ENCODE data around the gene NEURL1. TPM values are rescaled to one million over a fixed set of nuclear protein-coding genes. Genes with fewer than 3 reads are reported as not detected.

The NEURL1 gene
- total RNA-seq, 1 donor, result 0.27 TPM

- DNase-seq (ENCODE audit: low read depth), result no peak
- TF ChIP-seq CTCF (IDR thresholded peaks at IDR 0.05; ENCODE audit: insufficient read depth, low read length), result no peak
Measured at GRCh38 chr10:103589074-103589630, 95.6 kb downstream of the NEURL1 start.

GRCh38 chr10:103590060-103590459 is 96.6 kb downstream of the NEURL1 start:
- no peak for TF ChIP-seq CTCF (IDR thresholded peaks at IDR 0.05; ENCODE audit: insufficient read depth, low read length)
- DNase-seq (ENCODE audit: low read depth), result no peak
- no peak overlapping the region for H3K4me3 ChIP-seq (ENCODE audit: low read depth, low read length)

More at GRCh38 chr10:103589074-103589630, 95.6 kb downstream of the NEURL1 start:
- H3K4me3 ChIP-seq (ENCODE audit: low read depth, low read length), result no peak overlapping the region

DNA sequence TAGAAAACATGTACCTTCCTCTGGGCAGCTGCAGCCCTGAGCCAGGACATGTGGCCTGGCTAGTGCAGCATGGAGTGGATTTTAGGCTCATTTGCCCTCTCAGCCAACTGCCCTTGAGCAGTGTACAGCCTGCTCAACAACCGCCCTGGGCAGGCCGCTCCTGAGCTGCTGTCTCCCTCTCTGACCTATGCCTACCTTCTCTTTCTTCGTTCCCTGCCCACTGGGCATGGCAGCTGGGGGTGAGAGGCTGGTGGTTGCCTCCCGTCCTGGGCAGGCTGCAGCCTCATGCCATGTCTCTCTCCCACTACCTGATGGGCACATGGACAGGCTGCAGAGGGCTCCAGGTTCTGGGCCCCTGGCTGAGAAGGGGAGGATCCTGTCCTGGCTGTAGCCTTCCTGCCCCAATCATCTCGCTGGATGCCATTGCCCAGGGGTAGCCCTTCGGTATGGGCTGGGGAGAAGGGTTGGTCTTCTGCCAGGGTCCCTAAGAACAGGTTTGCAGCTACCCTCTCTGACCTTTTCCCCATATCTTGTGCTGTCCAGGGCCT is 97.3 kb downstream of the NEURL1 start:
- no peak overlapping the region for H3K4me3 ChIP-seq (ENCODE audit: low read depth, low read length)
- DNase-seq (ENCODE audit: low read depth), result no peak
- TF ChIP-seq CTCF (IDR thresholded peaks at IDR 0.05; ENCODE audit: insufficient read depth, low read length), result no peak

GRCh38 chr10:103592186-103593021 is 98.9 kb downstream of the NEURL1 start:
- TF ChIP-seq CTCF (IDR thresholded peaks at IDR 0.05; ENCODE audit: insufficient read depth, low read length), result peak; percentile 73
- peak; percentile 37 for DNase-seq (ENCODE audit: low read depth)
- H3K4me3 ChIP-seq (ENCODE audit: low read depth, low read length), result no peak overlapping the region

DNA sequence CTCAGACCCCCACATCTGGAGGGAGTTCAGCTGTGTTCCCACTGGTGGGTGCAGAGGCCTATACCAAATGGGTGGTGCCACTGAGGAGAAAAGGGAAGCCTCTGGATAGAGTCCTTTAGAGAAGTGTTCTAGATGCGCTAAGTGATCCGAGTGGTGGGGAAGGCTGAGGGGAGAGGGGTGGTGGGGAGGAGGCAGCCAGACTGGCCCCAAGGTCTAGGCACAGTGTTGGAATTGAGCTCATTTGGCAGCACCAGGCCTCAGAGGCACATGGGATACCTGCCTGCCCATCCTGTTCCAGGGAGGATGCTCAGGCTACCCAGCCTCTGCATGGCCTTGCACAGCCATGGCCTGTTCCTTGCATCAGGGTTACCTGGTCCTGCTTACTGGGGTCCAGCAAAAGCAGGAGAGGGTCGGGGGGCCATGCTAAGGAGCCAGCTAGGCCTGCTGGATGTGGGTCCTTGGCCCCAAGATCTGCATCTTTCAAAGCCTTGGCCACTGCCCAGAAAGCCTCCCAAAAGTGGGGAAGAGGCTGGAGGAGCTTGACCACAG is 99.6 kb downstream of the NEURL1 start:
- DNase-seq (ENCODE audit: low read depth), result no peak
- TF ChIP-seq CTCF (IDR thresholded peaks at IDR 0.05; ENCODE audit: insufficient read depth, low read length), result no peak
- H3K4me3 ChIP-seq (ENCODE audit: low read depth, low read length), result no peak overlapping the region

- DNase-seq (ENCODE audit: low read depth), result no peak
- no peak overlapping the region for H3K4me3 ChIP-seq (ENCODE audit: low read depth, low read length)
- TF ChIP-seq CTCF (IDR thresholded peaks at IDR 0.05; ENCODE audit: insufficient read depth, low read length), result no peak
Measured at GRCh38 chr10:103595933-103596726, 102.6 kb downstream of the NEURL1 start.

All from fibroblast of the aortic adventitia (primary cell).